Right lung (tissue), 5 donors: ENCODE data around the gene ARL6IP4. TPM values are rescaled to one million over a fixed set of nuclear protein-coding genes. Genes with fewer than 3 reads are reported as not detected.

ENCODE experiments used
- DNase-seq, 2 donors: peaks; one replicate each; pipeline ENCODE4 v3.0.0-alpha.2; 2013
- polyA plus RNA-seq, 5 donors: library from polyadenylated mRNA; unstranded; fragments of 120-200 nt; gene quantifications; one replicate each; pipeline versions ENCODE4 v1.2.1 to v1.2.3, GENCODE V29; 2013; ENCODE audit warnings: inconsistent platforms in 1 of 5, low replicate concordance in 1 of 5; ENCODE audit not compliant: insufficient read length in 5 of 5, insufficient read depth in 1 of 5

The ARL6IP4 gene
- polyA plus RNA-seq, 5 donors: 139 to 250 (median 155) TPM

- no peak for DNase-seq
Measured at GRCh38 chr12:122975790-122976647, 4.5 kb upstream of the ARL6IP4 start.

DNA sequence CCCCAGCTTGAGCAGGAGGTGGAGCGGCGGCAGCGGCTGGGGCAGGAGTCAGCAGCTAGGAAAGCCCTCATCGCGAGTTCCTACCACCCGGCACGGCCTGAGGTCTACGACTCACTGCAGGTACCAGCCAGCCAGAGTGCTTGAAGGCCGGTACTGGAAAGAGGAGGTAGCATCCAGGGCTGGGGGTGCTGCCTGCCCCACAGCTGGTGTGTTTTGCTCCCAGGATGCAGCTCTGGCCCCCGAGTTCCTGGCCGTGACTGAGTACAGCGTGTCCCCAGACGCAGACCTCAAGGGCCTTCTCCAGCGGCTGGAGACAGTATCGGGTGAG is 3.9 kb upstream of the ARL6IP4 start:
- DNase-seq: no peak

- DNase-seq: no peak
Measured at GRCh38 chr12:122977153-122977552, 3.3 kb upstream of the ARL6IP4 start.

DNA sequence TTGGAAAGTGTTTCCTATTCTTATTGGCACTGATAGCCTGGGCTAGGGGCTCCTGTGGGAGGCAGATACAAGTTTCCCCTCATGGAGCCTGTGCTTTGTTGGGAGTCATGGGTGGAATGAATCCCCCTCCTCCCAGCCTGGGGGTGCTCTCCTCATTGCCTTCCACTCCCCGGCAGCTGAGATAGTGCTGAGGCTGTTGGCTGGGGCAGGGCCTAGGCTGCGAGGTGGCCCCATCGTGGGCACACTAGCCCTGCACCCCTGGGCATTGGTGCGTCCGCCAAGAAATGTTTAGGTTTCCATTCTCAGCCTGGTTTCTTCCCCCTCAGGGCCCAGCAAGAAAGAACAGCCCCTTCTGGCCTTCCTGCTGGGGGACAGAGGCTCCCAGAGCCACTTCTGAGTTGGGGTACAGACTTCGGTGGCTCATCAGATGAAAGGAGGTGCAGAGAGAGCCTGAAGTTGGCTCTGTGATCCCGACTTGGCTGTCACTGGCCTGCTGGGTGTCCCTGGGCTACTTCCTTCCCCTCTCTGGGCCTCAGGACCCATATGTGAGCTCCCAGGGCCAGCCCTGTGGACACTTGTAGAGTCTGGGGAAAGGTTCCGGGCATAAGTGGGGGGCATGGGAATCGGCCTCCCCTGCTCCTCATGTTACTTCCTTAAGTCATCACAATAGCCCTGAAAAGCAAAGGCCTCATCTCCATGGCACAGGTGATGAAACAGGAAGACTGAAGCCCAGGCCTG is 2.7 kb upstream of the ARL6IP4 start:
- no peak for DNase-seq

DNA sequence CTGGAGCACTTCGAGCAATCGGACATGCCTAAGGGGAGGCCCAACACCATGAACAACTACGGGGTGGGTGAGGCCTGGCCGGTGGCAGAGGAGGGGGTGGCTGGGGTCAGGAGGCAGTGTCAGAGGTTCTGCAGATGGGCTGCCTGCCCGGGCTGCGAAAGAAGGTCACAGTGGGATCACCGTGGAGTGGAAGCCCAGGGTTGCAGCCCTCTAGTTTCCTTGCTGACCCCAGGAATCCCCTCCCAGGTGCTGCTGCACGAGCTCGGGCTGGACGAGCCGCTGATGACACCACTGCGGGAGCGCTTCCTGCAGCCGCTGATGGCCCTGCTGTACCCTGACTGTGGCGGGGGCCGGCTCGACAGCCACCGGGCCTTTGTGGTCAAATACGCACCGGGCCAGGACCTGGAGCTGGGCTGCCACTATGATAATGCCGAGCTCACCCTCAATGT is 1.9 kb upstream of the ARL6IP4 start:
- DNase-seq: no peak

DNA sequence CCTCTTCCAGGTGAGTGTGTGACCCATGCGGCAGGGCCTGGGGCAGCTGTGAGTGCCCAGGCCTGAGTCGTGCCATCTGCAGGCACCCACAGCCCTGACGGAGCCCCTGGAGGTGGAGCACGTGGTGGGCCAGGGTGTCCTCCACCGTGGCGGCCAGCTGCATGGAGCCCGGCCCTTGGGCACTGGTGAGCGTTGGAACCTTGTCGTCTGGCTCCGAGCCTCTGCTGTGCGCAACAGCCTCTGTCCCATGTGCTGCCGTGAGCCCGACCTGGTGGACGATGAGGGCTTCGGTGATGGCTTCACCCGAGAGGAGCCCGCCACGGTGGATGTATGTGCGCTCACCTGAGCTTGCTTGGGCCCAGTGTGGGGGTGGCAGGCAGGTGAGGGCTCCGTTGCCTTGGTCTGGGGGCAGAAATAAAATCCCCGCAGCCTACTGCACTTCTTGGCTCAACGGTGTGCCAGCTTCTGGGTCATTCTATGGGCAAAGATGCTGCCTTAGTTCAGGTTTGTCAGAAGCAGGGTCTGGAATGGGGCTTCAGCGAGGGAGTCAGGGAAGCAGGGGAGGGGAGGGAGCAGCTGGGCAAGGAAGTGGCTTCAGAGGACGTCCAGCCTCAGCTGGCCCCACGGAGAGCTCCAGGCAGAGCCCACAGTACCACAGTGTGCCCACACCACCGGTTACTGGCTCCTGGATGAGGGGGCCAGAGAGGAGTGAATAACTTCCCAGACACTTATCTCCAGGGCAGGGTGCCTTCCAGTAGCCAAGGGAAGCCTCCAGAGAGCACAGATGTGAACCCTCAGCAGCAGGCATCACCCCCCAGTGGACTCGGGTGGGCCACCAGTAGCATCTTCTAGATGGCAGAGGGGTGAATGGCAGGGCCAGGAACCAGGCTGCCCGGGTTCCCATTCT is 1.2 kb upstream of the ARL6IP4 start:
- DNase-seq: no peak

DNA sequence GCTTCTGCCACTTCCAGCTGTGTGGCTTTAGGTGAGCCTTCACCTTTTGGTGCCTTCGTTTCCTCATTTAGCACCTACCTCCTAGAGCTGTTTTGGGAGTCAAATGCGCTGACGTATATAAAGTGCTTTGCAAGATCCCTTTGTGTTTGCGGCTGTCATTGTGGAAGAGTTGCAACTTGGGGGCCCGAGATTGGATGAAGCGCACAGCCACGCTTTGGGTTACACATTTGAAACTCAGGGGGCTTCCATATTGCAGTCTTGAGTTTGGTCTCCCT is 636 bp upstream of the ARL6IP4 start:
- no peak for DNase-seq

GRCh38 chr12:122981036-122981471 is 573 bp downstream of the ARL6IP4 start:
- no peak for DNase-seq

- no peak for DNase-seq
Measured at GRCh38 chr12:122981587-122982476, 1.4 kb downstream of the ARL6IP4 start.

DNA sequence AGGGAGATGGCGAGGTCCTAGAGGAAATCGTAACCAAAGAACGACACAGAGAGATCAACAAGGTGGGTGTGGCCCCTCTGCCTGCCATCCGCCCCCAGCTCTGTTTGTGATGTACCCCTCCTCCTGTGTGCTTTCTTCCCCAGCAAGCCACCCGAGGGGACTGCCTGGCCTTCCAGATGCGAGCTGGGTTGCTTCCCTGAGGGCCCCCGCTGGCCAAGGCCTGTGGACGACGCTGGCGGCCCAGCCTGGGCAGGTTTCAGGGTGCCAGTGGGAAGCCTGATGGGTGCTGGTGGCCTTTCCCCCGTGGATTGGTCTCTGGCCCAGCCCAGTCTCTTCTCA is 2.0 kb downstream of the ARL6IP4 start:
- no peak for DNase-seq

DNA sequence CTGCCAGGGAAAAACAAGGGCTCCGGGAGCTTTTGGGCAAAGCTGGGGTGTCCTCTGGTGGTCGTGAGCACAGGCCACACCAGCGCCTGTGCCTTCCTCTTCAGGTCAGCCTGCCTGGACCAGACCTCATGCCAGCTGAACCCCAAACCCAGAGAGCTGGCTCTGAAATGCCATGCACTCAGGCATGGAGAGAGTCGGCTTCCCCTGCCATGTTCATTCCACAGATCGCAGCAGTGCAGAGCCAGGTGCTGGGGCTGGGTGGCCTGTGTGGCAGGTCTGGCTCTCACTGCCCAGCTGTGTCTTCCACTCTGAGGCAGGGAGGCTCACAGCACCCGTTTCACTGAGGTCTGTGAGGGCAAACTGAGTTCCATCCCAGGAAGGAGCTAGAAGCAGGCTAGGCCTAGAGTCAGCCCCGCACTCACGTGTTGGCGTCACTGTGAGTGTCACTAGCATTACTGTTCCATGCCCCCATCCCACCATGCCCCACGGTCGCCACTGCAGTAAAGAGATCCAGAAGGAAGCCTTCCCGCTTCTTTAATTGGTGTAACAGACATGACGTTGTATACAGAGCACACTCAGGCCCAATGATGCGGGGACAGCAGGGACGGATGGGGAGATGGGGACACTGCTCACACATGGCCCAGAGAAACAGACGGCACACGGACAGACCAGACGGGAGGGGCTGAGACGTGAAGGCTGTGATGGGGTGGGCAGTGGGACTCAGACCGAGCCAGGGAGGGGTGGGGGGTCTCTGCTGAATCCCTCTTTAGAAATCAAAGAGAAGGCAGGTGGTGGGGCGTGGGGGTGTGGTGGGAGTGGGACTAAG is 2.7 kb downstream of the ARL6IP4 start:
- DNase-seq: no peak

DNA sequence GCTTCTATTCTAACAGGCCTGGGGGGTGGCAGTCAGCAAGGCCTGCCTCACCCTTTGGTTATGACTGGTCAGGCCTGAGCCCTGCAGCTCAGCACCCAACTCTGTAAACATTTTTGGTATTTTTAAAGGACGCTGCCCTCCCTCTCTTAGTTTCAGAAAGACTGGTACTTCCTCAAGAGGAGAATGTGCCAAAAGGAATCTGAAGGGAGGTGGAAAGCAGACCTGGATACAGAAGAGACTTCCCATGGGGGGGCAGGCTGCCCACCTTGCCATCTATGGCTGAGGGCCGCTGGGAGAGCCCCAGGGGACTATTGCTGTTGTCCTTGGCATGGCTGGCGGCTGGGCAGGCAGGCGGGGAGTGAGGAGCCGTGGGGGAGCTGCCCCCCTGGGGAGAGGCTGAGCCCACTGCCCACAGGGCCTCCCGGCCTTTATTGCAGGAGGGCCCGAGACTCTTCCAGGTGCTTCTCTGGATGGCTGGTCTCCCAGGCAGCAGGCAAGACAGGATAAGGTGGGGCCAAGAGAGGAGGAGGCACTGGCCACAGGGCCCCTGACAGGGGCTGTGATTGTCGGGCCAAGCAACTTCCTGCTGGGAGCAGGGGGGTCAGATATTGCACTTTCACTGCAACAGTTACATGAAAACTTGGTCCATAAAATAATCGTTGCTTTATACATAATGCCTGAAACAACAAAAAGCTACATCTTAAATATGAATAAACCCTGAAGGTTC is 3.5 kb downstream of the ARL6IP4 start:
- DNase-seq: no peak

DNA sequence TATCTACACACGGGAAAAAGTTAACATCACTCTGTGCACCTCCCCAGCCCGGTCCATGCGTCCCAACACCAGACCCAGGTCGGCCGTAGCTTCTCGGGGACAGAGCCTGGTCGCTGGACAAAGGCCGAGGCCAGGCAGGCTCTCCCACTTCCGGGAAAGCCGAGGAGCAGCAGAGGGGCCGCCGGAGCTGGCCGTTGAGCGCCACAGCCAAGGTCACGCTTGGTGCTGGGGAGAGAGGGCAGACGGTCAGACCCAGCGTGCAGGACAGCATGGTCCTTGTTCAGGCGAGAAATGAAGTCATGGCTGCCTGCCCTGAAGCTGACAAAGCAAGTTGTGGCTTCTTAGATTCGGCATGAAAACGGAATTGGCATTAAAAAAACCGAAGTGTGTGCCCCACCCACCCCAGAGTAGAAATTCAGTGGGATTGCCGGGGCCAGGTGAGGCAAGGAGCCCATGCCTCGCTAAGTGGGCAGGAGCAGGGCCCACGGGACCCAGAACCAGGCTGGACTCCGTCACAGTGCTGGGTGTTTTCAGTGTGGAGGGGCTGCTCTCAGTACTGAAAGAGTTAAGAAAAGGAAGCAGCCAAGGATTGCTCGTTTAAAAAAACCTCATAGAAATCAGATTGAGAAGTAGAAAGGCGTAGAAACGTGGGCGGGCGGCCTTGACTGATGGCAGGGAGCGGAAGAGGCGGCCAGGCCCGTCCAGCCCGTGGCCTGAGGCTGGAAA is 4.3 kb downstream of the ARL6IP4 start:
- DNase-seq: no peak

DNA sequence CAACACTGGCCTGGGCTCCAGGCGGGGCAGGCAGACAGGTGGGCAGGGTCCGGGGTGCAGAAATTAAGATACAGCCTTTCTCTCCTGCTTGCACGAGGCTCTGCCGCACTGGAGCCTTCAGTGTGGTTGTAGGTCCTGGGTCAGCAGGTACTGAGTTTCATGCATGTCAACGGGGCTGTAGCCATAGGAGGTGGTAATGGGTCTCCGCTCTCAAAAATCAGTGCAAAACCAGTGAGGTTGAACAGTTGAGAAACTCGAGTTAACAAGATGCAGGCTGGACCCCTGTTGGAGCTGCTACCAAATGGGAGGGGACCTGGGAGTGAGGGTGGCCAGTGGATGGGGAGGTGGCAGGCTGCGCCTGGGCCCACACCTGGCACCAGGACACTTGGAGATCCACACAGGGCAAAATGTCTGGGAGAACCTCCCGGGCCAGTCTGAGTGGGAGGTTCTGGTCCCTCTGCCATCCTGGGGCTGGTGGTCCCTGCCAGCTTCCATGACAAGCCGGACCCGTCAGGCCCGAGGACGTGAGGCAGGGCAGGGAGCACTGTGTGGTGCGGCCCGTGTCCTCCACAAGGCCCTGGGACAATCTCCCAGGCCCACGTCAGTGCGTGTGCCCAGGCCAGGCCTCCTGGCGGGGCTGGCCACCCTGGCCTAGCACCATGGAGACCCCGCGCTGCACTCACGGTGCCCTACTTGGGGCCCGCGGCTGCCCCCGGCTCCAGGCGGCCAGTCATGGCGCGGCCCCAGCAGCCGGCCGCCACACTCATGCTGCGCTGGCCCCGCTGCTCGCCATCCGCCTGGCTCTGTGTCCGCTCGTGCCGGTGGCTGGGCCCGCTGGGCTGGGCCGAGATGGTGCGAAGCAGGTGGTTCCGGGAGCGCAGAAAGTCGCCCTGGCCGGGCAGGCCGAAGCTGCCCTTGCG is 5.1 kb downstream of the ARL6IP4 start:
- no peak for DNase-seq

DNA sequence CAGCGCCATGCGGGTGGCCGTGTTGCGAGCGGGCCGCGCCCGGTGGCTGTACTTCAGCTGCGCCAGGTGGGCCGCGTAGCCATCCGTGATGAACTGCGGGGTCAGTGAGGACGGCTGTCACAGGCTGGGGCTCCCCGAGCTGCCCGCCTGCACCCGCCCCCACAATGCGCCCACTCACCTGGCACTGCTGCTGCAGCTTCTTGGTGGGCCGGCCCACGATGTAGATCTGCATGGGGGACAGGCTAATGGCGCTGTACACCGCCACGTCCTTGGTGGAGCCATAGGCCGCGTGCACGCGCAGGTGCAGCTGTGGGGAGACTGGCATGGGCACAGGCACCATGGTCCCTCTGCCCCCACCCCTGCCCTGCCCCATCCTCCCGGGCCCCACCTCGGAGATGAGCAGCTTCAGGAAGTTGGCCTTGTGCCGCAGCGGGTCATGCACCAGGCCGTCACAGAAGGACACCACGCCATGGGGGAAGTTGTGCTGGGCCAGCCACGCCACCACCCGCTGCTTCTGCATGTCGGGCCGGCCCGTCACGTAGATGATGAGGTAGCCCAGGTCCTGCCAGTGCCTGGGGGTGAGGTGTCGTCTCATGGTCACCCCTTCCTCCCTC is 5.9 kb downstream of the ARL6IP4 start:
- no peak for DNase-seq

- DNase-seq: no peak
Measured at GRCh38 chr12:122987086-122987951, 6.8 kb downstream of the ARL6IP4 start.

- DNase-seq: no peak
Measured at GRCh38 chr12:122988036-122988435, 7.6 kb downstream of the ARL6IP4 start.
